HL-60 (cell line): ENCODE data around the gene ARSJ.

Experiments used
- CTCF ChIP-seq: IDR thresholded peaks from one replicate; pipeline ENCODE4 v1.5.1; 2011; ENCODE audit warnings: low read length, control low read depth, inconsistent platforms; ENCODE audit not compliant: insufficient read depth
- POLR2AphosphoS5 ChIP-seq: IDR thresholded peaks from 2 replicates; pipeline ENCODE4 v1.6.1; 2012; ENCODE audit warnings: low read depth
- REST ChIP-seq: IDR thresholded peaks from 2 replicates; pipeline ENCODE4 v1.6.1; 2012; ENCODE audit warnings: low read depth; ENCODE audit not compliant: insufficient replicate concordance

- TF ChIP-seq CTCF (no peak), REST (no peak), POLR2AphosphoS5 (no peak)
Measured at GRCh38 chr4:113935190-113935589, 44.3 kb downstream of the ARSJ start.
